Measurements from ENCODE around the gene OTX1. TPM values are rescaled to one million over a fixed set of nuclear protein-coding genes. Genes with fewer than 3 reads are reported as not detected.

OTX1 gene
- total RNA-seq, 1 experiment from 2014 or later: 8.3 TPM

GRCh38 chr2:63086687-63087086, 36.1 kb downstream of the OTX1 start:
- Mint-ChIP-seq H3K27ac (ENCODE audit: unreplicated experiment) (no peak overlapping the region), H3K4me1 (ENCODE audit: low read depth, unreplicated experiment) (peaks cover 29% of the 10 kb centered on the region), H3K36me3 (ENCODE audit: insufficient read depth, unreplicated experiment) (no peaks in the 10 kb centered on the region), H3K4me3 (ENCODE audit: low read depth, unreplicated experiment) (no peak overlapping the region), H3K9me3 (ENCODE audit: low read depth, unreplicated experiment) (no peaks in the 10 kb centered on the region), H3K27me3 (ENCODE audit: unreplicated experiment) (no peaks in the 10 kb centered on the region)
- TF ChIP-seq CTCF (IDR thresholded peaks at IDR 0.05; ENCODE audit: unreplicated experiment): no peak
- CTCF ChIA-PET: no interaction called here
- no TSS peak for BruUV-seq (replicated peaks)
- DNase-seq: no peak
- intact Hi-C loops (cut with micrococcal nuclease; ENCODE audit: unreplicated experiment): loop anchor here (10.0 kb wide), 1 partner anchor 98 kb away; no protein-coding TSS in a partner anchor

- CTCF ChIA-PET: no interaction called here
These were observed 41.8 kb downstream of the OTX1 start for GRCh38 chr2:63092401-63092800.

GRCh38 chr2:63092857-63093256, 42.2 kb downstream of the OTX1 start:
- no peak for TF ChIP-seq CTCF (IDR thresholded peaks at IDR 0.05; ENCODE audit: unreplicated experiment)
- Mint-ChIP-seq H3K27ac (ENCODE audit: unreplicated experiment) (no peak overlapping the region), H3K36me3 (ENCODE audit: insufficient read depth, unreplicated experiment) (no peaks in the 10 kb centered on the region), H3K4me1 (ENCODE audit: low read depth, unreplicated experiment) (peaks cover 13% of the 10 kb centered on the region), H3K9me3 (ENCODE audit: low read depth, unreplicated experiment) (no peaks in the 10 kb centered on the region), H3K4me3 (ENCODE audit: low read depth, unreplicated experiment) (no peak overlapping the region), H3K27me3 (ENCODE audit: unreplicated experiment) (no peaks in the 10 kb centered on the region)
- intact Hi-C loops (cut with micrococcal nuclease; ENCODE audit: unreplicated experiment): no loop called here
- CTCF ChIA-PET: no interaction called here
- DNase-seq: no peak
- no TSS peak for BruUV-seq (replicated peaks)

More at GRCh38 chr2:63092401-63092800, 41.8 kb downstream of the OTX1 start:
- Mint-ChIP-seq H3K4me1 (ENCODE audit: low read depth, unreplicated experiment) (peaks cover 13% of the 10 kb centered on the region), H3K36me3 (ENCODE audit: insufficient read depth, unreplicated experiment) (no peaks in the 10 kb centered on the region), H3K4me3 (ENCODE audit: low read depth, unreplicated experiment) (no peak overlapping the region), H3K27me3 (ENCODE audit: unreplicated experiment) (no peaks in the 10 kb centered on the region), H3K9me3 (ENCODE audit: low read depth, unreplicated experiment) (no peaks in the 10 kb centered on the region), H3K27ac (ENCODE audit: unreplicated experiment) (no peak overlapping the region)
- no peak for DNase-seq
- intact Hi-C loops (cut with micrococcal nuclease; ENCODE audit: unreplicated experiment): no loop called here
- no peak for TF ChIP-seq CTCF (IDR thresholded peaks at IDR 0.05; ENCODE audit: unreplicated experiment)
- no TSS peak for BruUV-seq (replicated peaks)

- H3K4me1 Mint-ChIP-seq (ENCODE audit: low read depth, unreplicated experiment): peaks cover 13% of the 10 kb centered on the region
- no peak for TF ChIP-seq CTCF (IDR thresholded peaks at IDR 0.05; ENCODE audit: unreplicated experiment)
- CTCF ChIA-PET: no interaction called here
- H3K27ac Mint-ChIP-seq (ENCODE audit: unreplicated experiment): no peak overlapping the region
- H3K4me3 Mint-ChIP-seq (ENCODE audit: low read depth, unreplicated experiment): no peak overlapping the region
- H3K27me3 Mint-ChIP-seq (ENCODE audit: unreplicated experiment): no peaks in the 10 kb centered on the region
- no peak for DNase-seq
- BruUV-seq (replicated peaks): no TSS peak
- intact Hi-C loops (cut with micrococcal nuclease; ENCODE audit: unreplicated experiment): no loop called here
- H3K9me3 Mint-ChIP-seq (ENCODE audit: low read depth, unreplicated experiment): no peaks in the 10 kb centered on the region
- no peaks in the 10 kb centered on the region for H3K36me3 Mint-ChIP-seq (ENCODE audit: insufficient read depth, unreplicated experiment)
These were observed 42.9 kb downstream of the OTX1 start for GRCh38 chr2:63093502-63093901.
